Loucy (cell line): Measurements from ENCODE around the gene USP47.

Experiments used
- H2AFZ ChIP-seq: fragments of 200-600 bp; sonication (generic); 2 replicates; pipeline ENCODE4 v1.6.0; 2016; ENCODE audit warnings: antibody characterized with exemption, mild to moderate bottlenecking, low read length, moderate library complexity
- H3F3A ChIP-seq: fragments of 200-600 bp; 2 replicates; pipeline ENCODE4 v1.6.0; 2016; ENCODE audit warnings: antibody characterized with exemption, low read depth, mild to moderate bottlenecking
- H3K27me3 ChIP-seq: fragments of 200-600 bp; sonication (generic); 2 replicates; pipeline ENCODE4 v1.6.1; 2014; ENCODE audit warnings: low read length, mild to moderate bottlenecking; ENCODE audit not compliant: insufficient read depth, poor library complexity, severe bottlenecking
- H3K36me3 ChIP-seq: fragments of 200-600 bp; sonication (generic); 2 replicates; pipeline ENCODE4 v1.6.1; 2016; ENCODE audit warnings: low read length; ENCODE audit not compliant: insufficient read depth
- H3K4me1 ChIP-seq: fragments of 200-600 bp; sonication (generic); 2 replicates; pipeline ENCODE4 v1.5.1; 2014; ENCODE audit warnings: low read length, mild to moderate bottlenecking; ENCODE audit not compliant: insufficient read depth, poor library complexity, severe bottlenecking
- H3K4me2 ChIP-seq: fragments of 200-600 bp; sonication (generic); 2 replicates; pipeline ENCODE4 v1.6.0; 2014; ENCODE audit warnings: antibody characterized with exemption, low read length, low read depth, mild to moderate bottlenecking; ENCODE audit not compliant: poor library complexity, severe bottlenecking
- H3K4me3 ChIP-seq: fragments of 200-600 bp; sonication (generic); 2 replicates; pipeline ENCODE4 v1.5.1; 2014; ENCODE audit warnings: low read length, mild to moderate bottlenecking, mixed read lengths; ENCODE audit not compliant: poor library complexity, severe bottlenecking
- H3K79me2 ChIP-seq: fragments of 200-600 bp; sonication (generic); 2 replicates; pipeline ENCODE4 v1.6.1; 2014; ENCODE audit warnings: low read length; ENCODE audit not compliant: insufficient read depth
- H3K9ac ChIP-seq: fragments of 200-600 bp; sonication (generic); 2 replicates; pipeline ENCODE4 v1.6.0; 2014; ENCODE audit warnings: mild to moderate bottlenecking, low read depth, low read length, moderate library complexity; ENCODE audit not compliant: poor library complexity, severe bottlenecking
- H3K9me2 ChIP-seq: fragments of 200-600 bp; sonication (generic); replicated peaks from 2 replicates; pipeline ENCODE4 v1.6.1; 2016; ENCODE audit warnings: low read depth, low read length, mixed read lengths
- H3K9me3 ChIP-seq: fragments of 200-600 bp; sonication (generic); 2 replicates; pipeline ENCODE4 v1.6.1; 2014; ENCODE audit warnings: mild to moderate bottlenecking, antibody characterized with exemption, low read length, low read depth; ENCODE audit not compliant: insufficient read depth
- H4K20me1 ChIP-seq: fragments of 200-600 bp; sonication (generic); 2 replicates; pipeline ENCODE4 v1.6.0; 2014; ENCODE audit warnings: antibody characterized with exemption, low read length, mild to moderate bottlenecking; ENCODE audit not compliant: insufficient read depth, poor library complexity, severe bottlenecking
- EZH2phosphoT487 ChIP-seq: fragments of 200-600 bp; IDR thresholded peaks from 2 replicates; pipeline ENCODE4 v1.6.1; 2018; ENCODE audit warnings: antibody characterized with exemption, mild to moderate bottlenecking, moderate library complexity, borderline replicate concordance
- TF ChIP-seq, protein P1 (sequence below): fragments of 200-600 bp; sonication (generic); conservative IDR thresholded peaks from 2 replicates; pipeline ENCODE4 v1.5.1; 2014; ENCODE audit warnings: mild to moderate bottlenecking, antibody characterized with exemption, low read length

Gene USP47

DNA sequence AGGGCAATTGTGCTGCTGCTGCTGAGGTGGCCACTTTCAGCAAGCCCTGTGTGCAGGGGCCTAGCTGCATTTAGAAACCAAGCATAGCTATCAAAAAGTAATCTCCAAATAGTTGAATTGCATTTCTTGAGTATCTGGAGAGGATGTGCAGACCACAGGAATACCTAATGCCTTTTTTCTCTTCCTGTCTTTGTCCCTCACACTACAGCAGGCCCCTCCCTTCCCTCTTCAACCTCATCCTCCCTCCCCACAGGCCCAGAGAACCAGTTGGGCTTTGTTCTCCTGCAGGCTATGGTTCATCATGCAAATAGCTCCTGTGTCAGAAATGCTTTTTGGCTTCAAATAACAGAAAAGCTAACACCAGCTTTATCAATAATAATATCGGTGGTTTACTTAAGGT is 118.9 kb downstream of the USP47 start:
- Histone ChIP-seq H3K4me3 (peak overlapping the region; percentile 9), H3K9me3 (no peaks in the 10 kb centered on the region), H3K4me2 (peak overlapping the region; percentile 66), H3K79me2 (no peaks in the 10 kb centered on the region), H4K20me1 (no peaks in the 10 kb centered on the region), H3K9ac (no peak overlapping the region), H3K4me1 (peaks cover 30% of the 10 kb centered on the region), H3K36me3 (peaks cover 15% of the 10 kb centered on the region; the same call in 1 of the 2 replicates), H3F3A (no peaks in the 10 kb centered on the region), H3K9me2 (no peaks in the 10 kb centered on the region), H2AFZ (no peak overlapping the region), H3K27me3 (no peaks in the 10 kb centered on the region)
- no peak for TF ChIP-seq EZH2phosphoT487
- TF ChIP-seq, protein P1, sequence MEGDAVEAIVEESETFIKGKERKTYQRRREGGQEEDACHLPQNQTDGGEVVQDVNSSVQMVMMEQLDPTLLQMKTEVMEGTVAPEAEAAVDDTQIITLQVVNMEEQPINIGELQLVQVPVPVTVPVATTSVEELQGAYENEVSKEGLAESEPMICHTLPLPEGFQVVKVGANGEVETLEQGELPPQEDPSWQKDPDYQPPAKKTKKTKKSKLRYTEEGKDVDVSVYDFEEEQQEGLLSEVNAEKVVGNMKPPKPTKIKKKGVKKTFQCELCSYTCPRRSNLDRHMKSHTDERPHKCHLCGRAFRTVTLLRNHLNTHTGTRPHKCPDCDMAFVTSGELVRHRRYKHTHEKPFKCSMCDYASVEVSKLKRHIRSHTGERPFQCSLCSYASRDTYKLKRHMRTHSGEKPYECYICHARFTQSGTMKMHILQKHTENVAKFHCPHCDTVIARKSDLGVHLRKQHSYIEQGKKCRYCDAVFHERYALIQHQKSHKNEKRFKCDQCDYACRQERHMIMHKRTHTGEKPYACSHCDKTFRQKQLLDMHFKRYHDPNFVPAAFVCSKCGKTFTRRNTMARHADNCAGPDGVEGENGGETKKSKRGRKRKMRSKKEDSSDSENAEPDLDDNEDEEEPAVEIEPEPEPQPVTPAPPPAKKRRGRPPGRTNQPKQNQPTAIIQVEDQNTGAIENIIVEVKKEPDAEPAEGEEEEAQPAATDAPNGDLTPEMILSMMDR: no peak

DNA sequence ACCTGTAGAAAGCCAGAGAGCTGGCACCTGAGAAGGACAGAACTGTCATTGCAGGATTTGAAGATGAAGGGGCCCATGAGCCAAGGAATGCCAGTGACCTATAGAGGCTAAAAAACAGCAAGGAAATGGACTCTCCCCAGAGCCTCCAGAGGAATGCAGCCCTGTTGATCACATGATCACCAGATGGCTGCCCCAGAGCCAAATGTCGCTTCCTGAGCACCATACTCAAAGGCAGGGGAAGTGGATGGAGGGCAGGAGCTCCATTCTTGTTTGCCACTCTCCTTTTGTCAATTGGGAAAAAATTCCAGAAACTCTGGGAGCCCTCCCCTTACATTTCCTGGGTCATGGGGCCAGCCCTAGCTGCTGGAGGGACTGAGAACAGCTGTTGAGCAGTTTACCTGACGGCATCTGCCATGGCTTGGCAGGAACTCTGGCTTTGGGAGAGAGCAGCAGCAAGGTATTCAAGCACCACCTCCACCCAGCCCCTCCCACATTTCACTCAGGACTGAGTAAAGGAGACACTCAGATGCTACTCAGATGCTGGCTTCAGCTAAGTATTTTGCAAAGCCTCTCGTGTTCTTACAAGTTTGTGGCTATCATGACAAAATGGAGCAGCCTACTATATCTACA is 119.7 kb downstream of the USP47 start:
- H3K36me3 ChIP-seq: peaks cover 6% of the 10 kb centered on the region; the same call in 1 of the 2 replicates

DNA sequence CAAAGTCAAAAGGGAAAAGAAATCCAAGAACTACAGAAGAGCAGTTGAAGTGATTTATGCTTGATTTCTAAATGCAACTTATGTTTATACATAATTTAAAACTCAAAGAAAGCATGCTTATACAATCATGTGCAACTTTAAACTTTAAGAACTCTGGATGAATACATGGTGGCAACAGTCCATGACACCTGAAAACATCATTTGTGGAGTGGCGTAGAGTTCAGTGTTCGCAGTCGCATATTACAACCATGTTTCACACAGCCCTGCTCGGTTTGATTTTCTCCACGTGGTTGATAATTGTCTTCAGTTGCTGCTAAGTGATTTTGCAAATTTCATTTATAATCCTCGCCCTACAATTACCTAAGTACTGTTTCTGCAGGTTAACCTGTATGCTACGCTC is 121.3 kb downstream of the USP47 start:
- Histone ChIP-seq H3K4me2 (no peak overlapping the region), H3K4me3 (no peak overlapping the region), H3K27me3 (no peaks in the 10 kb centered on the region), H2AFZ (no peak overlapping the region), H3K4me1 (peaks cover 30% of the 10 kb centered on the region), H3F3A (no peaks in the 10 kb centered on the region), H3K79me2 (no peaks in the 10 kb centered on the region), H3K9me2 (no peaks in the 10 kb centered on the region), H3K36me3 (no peaks in the 10 kb centered on the region), H4K20me1 (no peaks in the 10 kb centered on the region), H3K9ac (no peak overlapping the region), H3K9me3 (no peaks in the 10 kb centered on the region)
- TF ChIP-seq, protein P1: no peak
- no peak for TF ChIP-seq EZH2phosphoT487

More for the DNA sequence above, 119.7 kb downstream of the USP47 start:
- H3F3A ChIP-seq: no peaks in the 10 kb centered on the region
- no peaks in the 10 kb centered on the region for H3K27me3 ChIP-seq
- H4K20me1 ChIP-seq: no peaks in the 10 kb centered on the region
- no peak overlapping the region for H3K4me2 ChIP-seq
- H2AFZ ChIP-seq: no peak overlapping the region
- H3K79me2 ChIP-seq: no peaks in the 10 kb centered on the region
- TF ChIP-seq, protein P1: no peak
- TF ChIP-seq EZH2phosphoT487: no peak
- no peaks in the 10 kb centered on the region for H3K9me3 ChIP-seq
- no peak overlapping the region for H3K4me3 ChIP-seq
- no peaks in the 10 kb centered on the region for H3K9me2 ChIP-seq
- H3K9ac ChIP-seq: no peak overlapping the region
- peaks cover 30% of the 10 kb centered on the region for H3K4me1 ChIP-seq
